ENCODE measurements around the gene HTRA1.

DNA sequence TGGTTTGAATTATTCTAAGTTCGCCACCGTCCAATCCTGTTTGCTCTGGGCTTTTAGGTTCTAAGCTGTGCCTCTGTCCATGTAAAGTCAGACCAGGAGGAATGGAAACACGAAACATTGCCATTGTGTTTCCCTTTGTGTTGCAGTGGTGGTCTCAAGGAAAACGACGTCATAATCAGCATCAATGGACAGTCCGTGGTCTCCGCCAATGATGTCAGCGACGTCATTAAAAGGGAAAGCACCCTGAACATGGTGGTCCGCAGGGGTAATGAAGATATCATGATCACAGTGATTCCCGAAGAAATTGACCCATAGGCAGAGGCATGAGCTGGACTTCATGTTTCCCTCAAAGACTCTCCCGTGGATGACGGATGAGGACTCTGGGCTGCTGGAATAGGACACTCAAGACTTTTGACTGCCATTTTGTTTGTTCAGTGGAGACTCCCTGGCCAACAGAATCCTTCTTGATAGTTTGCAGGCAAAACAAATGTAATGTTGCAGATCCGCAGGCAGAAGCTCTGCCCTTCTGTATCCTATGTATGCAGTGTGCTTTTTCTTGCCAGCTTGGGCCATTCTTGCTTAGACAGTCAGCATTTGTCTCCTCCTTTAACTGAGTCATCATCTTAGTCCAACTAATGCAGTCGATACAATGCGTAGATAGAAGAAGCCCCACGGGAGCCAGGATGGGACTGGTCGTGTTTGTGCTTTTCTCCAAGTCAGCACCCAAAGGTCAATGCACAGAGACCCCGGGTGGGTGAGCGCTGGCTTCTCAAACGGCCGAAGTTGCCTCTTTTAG, 52.9 kb downstream of the HTRA1 start:
- TF ChIP-seq, protein P1, sequence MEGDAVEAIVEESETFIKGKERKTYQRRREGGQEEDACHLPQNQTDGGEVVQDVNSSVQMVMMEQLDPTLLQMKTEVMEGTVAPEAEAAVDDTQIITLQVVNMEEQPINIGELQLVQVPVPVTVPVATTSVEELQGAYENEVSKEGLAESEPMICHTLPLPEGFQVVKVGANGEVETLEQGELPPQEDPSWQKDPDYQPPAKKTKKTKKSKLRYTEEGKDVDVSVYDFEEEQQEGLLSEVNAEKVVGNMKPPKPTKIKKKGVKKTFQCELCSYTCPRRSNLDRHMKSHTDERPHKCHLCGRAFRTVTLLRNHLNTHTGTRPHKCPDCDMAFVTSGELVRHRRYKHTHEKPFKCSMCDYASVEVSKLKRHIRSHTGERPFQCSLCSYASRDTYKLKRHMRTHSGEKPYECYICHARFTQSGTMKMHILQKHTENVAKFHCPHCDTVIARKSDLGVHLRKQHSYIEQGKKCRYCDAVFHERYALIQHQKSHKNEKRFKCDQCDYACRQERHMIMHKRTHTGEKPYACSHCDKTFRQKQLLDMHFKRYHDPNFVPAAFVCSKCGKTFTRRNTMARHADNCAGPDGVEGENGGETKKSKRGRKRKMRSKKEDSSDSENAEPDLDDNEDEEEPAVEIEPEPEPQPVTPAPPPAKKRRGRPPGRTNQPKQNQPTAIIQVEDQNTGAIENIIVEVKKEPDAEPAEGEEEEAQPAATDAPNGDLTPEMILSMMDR (IDR thresholded peaks at IDR 0.05), result no peak
- no peak for TF ChIP-seq POLR2A (IDR thresholded peaks at IDR 0.05)
